GM12878 (cell line): ENCODE measurements around the gene LRP1B. TPM values are rescaled to one million over a fixed set of nuclear protein-coding genes. Genes with fewer than 3 reads are reported as not detected.

Experiments
- ATAC-seq: fragments of 200-7000 bp; cut with Tn5 transposase; 3 replicates; pipeline ENCODE4 v1.9.1; 2020; ENCODE audit warnings: mild to moderate bottlenecking, moderate library complexity
- BruUV-seq: library from RNA; stranded (reverse); fragments of 400-500 nt; replicated peaks from 2 replicates; lab custom pipeline; 2021; lab: Mats Ljungman, UMichigan
- CTCF ChIA-PET: fragments of 300-600 bp; sonication (Branson Sonifier 250); formaldehyde crosslinking; extraction: SDS; loops from one replicate; lab custom pipeline; 2021; ENCODE audit warnings: inconsistent platforms; lab: Yijun Ruan, JAX
- POLR2A ChIA-PET: fragments of 350-600 bp; formaldehyde crosslinking; extraction: SDS; loops from one replicate; lab custom pipeline; 2021; ENCODE audit warnings: inconsistent platforms; lab: Charles Lee
- RAD21 ChIA-PET: fragments of 300-600 bp; sonication (Branson Sonifier 250); formaldehyde crosslinking; loops from one replicate; lab custom pipeline; 2023; ENCODE audit warnings: antibody characterized with exemption; ENCODE audit not compliant: unreplicated experiment; lab: Charles Lee
- SMC1A ChIA-PET: fragments of 300-600 bp; sonication (Branson Sonifier 250); formaldehyde crosslinking; loops from one replicate; lab custom pipeline; 2023; ENCODE audit not compliant: unreplicated experiment, uncharacterized antibody; lab: Charles Lee
- DNase-seq: peaks from one replicate; pipeline ENCODE4 v3.0.0-alpha.2; 2011; ENCODE audit warnings: low read depth, low spot score
- FAIRE-seq: peaks from 3 replicates; lab custom pipeline; 2011; peaks lifted over from hg19 to GRCh38; lab: Jason Lieb, UNC
- H2AFZ ChIP-seq: 2 replicates; pipeline ENCODE4 v1.6.0; 2011; ENCODE audit warnings: low read depth, low read length, control low read depth; ENCODE audit not compliant: control insufficient read depth
- H3K27ac ChIP-seq: 2 replicates; pipeline ENCODE4 v1.5.1; 2011; ENCODE audit warnings: control low read depth; ENCODE audit not compliant: control insufficient read depth, insufficient read depth
- H3K27me3 ChIP-seq, 2 experiments: replicated peaks in 1 of 2; 2 replicates each; pipeline versions ENCODE4 v1.6.0 to v1.6.1; 2011; ENCODE audit warnings: low read length in 1 of 2; ENCODE audit not compliant: control insufficient read depth in 2 of 2, insufficient read depth in 2 of 2
- H3K36me3 ChIP-seq, 2 experiments: 2 replicates each; pipeline ENCODE4 v1.5.1; 2011; ENCODE audit warnings: low read length in 1 of 2; ENCODE audit not compliant: control insufficient read depth in 2 of 2, insufficient read depth in 2 of 2
- H3K4me1 ChIP-seq: 2 replicates; pipeline ENCODE4 v1.6.1; 2011; ENCODE audit warnings: mild to moderate bottlenecking, low read length, moderate library complexity, mixed read lengths; ENCODE audit not compliant: control insufficient read depth, insufficient read depth
- H3K4me2 ChIP-seq: 2 replicates; pipeline ENCODE4 v1.6.0; 2011; ENCODE audit warnings: control low read depth; ENCODE audit not compliant: control insufficient read depth, insufficient read depth
- H3K4me3 ChIP-seq: fragments of 200-600 bp; sonication (generic); 2 replicates; pipeline ENCODE4 v1.5.1; 2016
- H3K79me2 ChIP-seq: 2 replicates; pipeline ENCODE4 v1.6.0; 2011; ENCODE audit warnings: low read length; ENCODE audit not compliant: control insufficient read depth, insufficient read depth
- H3K9ac ChIP-seq: 2 replicates; pipeline ENCODE4 v1.8.0; 2011; ENCODE audit warnings: low read length, control low read depth, mixed read lengths; ENCODE audit not compliant: control insufficient read depth, insufficient read depth
- H3K9me3 ChIP-seq: replicated peaks from 3 replicates; pipeline ENCODE4 v1.5.1; 2011; ENCODE audit warnings: mild to moderate bottlenecking, low read length; ENCODE audit not compliant: control insufficient read depth, insufficient read depth
- H4K20me1 ChIP-seq: 2 replicates; pipeline ENCODE4 v1.6.0; 2011; ENCODE audit not compliant: control insufficient read depth, insufficient read depth
- FOXK2 ChIP-seq: fragments of 450-650 bp; IDR thresholded peaks from 2 replicates; pipeline ENCODE4 v1.6.1; 2017; ENCODE audit warnings: mild to moderate bottlenecking, moderate library complexity
- IKZF1 ChIP-seq: fragments of 450-650 bp; conservative IDR thresholded peaks from 2 replicates; pipeline ENCODE4 v1.6.1; 2017; ENCODE audit warnings: antibody characterized with exemption, mild to moderate bottlenecking
- MEF2A ChIP-seq: IDR thresholded peaks from 2 replicates; pipeline ENCODE4 v1.6.1; 2011; ENCODE audit warnings: low read depth, mild to moderate bottlenecking, low read length, moderate library complexity; ENCODE audit not compliant: insufficient read depth
- NBN ChIP-seq: fragments of 450-650 bp; IDR thresholded peaks from 2 replicates; pipeline ENCODE4 v1.6.1; 2016
- PRDM15 ChIP-seq: fragments of 450-650 bp; formaldehyde crosslinking; IDR thresholded peaks from 2 replicates; pipeline ENCODE4 v1.4.0; 2020; ENCODE audit warnings: mild to moderate bottlenecking, moderate library complexity
- SMAD5 ChIP-seq: IDR thresholded peaks from 2 replicates; pipeline ENCODE4 v1.6.1; 2016; ENCODE audit warnings: antibody characterized with exemption, low read depth
- WGBS: methylation state at CpG from one replicate; pipeline ENCODE4 v1.1.6; 2016; ENCODE audit warnings: low lambda C conversion rate; ENCODE audit not compliant: insufficient replicate concordance, insufficient coverage; ENCODE audit errors: missing lambda C conversion rate; 5-methylcytosine and 5-hydroxymethylcytosine counted together
- in situ Hi-C: fragments of 300-500 bp; cut with MboI; formaldehyde crosslinking; loops from 9 replicates; pipeline ENCODE4 v1.14.3; 2018; ENCODE audit warnings: mixed read lengths
- intact Hi-C: fragments of 100-400 bp; cut with micrococcal nuclease; formaldehyde crosslinking; loops from one replicate; pipeline ENCODE4 v1.14.2; 2022; ENCODE audit not compliant: unreplicated experiment
- polyA plus RNA-seq, 11 experiments: library from polyadenylated mRNA; depleted of rRNA in 4 of 11; unstranded in 6 of 11; stranded (reverse) in 5 of 11; fragments of >200 nt; fragmentation: Nextera tagmentation in 4 of 11; fragmentation: Illumina TruSeq in 1 of 11; extraction: Ambion mirVana in 4 of 11; extraction: Trizol in 1 of 11; gene quantifications; 1 replicate in 1 of 11; 2 replicates in 10 of 11; pipeline versions ENCODE4 v1.2.1 to v1.2.3, GENCODE V29; 2011 to 2016; ENCODE audit warnings: inconsistent platforms in 2 of 11, missing spikeins in 2 of 11, low read depth in 1 of 11
- total RNA-seq, 4 experiments: library from RNA; depleted of rRNA in 3 of 4; stranded (reverse); fragments of >200 nt in 3 of 4; fragmentation: Illumina TruSeq in 1 of 4; extraction: Trizol in 1 of 4; gene quantifications; 2 replicates each; pipeline versions ENCODE4 v1.2.1 to v1.2.3, GENCODE V29; 2013 to 2021
- TF ChIP-seq, protein P1 (sequence below): fragments of 450-650 bp; IDR thresholded peaks from 2 replicates; pipeline ENCODE4 v1.6.1; 2014; ENCODE audit warnings: mild to moderate bottlenecking

LRP1B gene
- total and polyA plus RNA-seq, 10 of the 15 experiments (the other 5 are each of a cell fraction or from before 2014, with no cell fraction given), result under 0.01 to 0.06 (median 0.03) TPM; not detected in 5

DNA sequence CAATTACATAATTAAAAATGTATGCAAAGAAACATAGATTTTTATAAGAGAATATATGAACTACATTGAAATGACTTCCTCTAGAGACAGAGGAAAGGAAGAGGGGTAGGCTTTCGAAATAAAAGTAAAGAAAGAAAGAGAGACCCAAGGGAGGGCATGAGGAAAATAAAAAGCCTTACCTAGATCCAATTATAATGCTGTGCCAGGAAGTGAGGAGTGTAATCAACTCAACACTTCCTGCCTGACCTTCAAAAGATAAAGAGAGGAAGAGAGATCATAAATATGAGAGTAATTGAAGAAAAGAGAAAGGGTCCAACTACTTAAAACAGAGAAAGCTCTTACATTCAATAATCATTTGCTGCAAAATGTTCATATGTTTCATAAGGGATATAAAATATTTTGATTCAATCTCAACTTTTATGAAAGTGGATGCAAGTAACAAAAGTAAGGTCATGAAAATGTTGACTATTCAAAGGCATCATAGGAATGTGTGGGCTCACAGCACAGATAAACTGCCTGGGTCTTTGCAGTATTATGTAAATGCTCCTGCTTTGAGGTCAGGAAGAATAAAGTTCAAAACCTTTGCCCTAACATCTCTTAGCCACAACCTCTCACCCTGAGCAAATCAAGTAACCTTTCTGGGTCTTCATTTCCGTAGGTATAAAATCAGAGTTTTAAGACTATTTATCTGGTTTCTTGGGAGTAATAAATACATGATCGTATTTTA, 1237.7 kb downstream of the LRP1B start:
- ATAC-seq (no peak), FAIRE-seq (no peak), DNase-seq (no peak)
- Histone ChIP-seq H3K36me3 (no peaks in the 10 kb centered on the region), H3K4me2 (no peak overlapping the region), H3K27me3 (no peaks in the 10 kb centered on the region), H3K27ac (no peak overlapping the region), H3K9ac (no peak overlapping the region), H3K9me3 (no peaks in the 10 kb centered on the region), H3K4me1 (no peaks in the 10 kb centered on the region), H3K79me2 (no peaks in the 10 kb centered on the region), H2AFZ (no peak overlapping the region), H3K4me3 (no peak overlapping the region), H4K20me1 (no peaks in the 10 kb centered on the region)
- intact Hi-C loops (no loop called here), in situ Hi-C loops (no loop called here)
- RAD21 ChIA-PET, result interaction anchor here (0.6 kb wide), 1 partner anchor 11 kb away, joined by 4 read pairs; no protein-coding TSS in a partner anchor
- SMC1A ChIA-PET, result no interaction called here
- POLR2A ChIA-PET, result no interaction called here
- CTCF ChIA-PET, result no interaction called here
- TF ChIP-seq MEF2A (no peak), NBN (no peak), SMAD5 (no peak), PRDM15 (no peak), IKZF1 (no peak), FOXK2 (no peak)
- TF ChIP-seq, protein P1, sequence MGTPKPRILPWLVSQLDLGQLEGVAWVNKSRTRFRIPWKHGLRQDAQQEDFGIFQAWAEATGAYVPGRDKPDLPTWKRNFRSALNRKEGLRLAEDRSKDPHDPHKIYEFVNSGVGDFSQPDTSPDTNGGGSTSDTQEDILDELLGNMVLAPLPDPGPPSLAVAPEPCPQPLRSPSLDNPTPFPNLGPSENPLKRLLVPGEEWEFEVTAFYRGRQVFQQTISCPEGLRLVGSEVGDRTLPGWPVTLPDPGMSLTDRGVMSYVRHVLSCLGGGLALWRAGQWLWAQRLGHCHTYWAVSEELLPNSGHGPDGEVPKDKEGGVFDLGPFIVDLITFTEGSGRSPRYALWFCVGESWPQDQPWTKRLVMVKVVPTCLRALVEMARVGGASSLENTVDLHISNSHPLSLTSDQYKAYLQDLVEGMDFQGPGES, result no peak
- 17% methylated on average over 3 of the region's 3 CpGs for WGBS
- BruUV-seq, result no TSS peak
